GM12891 (cell line): Measurements from ENCODE around the gene SND1.

Experiments used
- DNase-seq: peaks from one replicate; pipeline ENCODE4 v3.0.0; 2011; ENCODE audit warnings: low spot score; ENCODE audit not compliant: insufficient read length
- FAIRE-seq: peaks from 2 replicates; lab custom pipeline; 2011; peaks lifted over from hg19 to GRCh38; lab: Jason Lieb, UNC
- PAX5 ChIP-seq: IDR thresholded peaks from 2 replicates; pipeline ENCODE4 v1.6.1; 2011; ENCODE audit warnings: low read length, moderate library complexity, mild to moderate bottlenecking; ENCODE audit not compliant: insufficient read depth, severe bottlenecking
- POLR2A ChIP-seq: IDR thresholded peaks from 2 replicates; pipeline ENCODE4 v1.6.1; 2011; ENCODE audit warnings: low read depth, low read length, control low read depth
- POLR2AphosphoS5 ChIP-seq: IDR thresholded peaks from 2 replicates; pipeline ENCODE4 v1.6.1; 2011; ENCODE audit warnings: low read depth, low read length, control low read depth
- POU2F2 ChIP-seq: IDR thresholded peaks from 2 replicates; pipeline ENCODE4 v1.6.1; 2011; ENCODE audit warnings: low read depth, mild to moderate bottlenecking, control low read depth, low read length, moderate library complexity
- SPI1 ChIP-seq: IDR thresholded peaks from 2 replicates; pipeline ENCODE4 v1.6.1; 2011; ENCODE audit warnings: low read depth, low read length, control low read depth
- TAF1 ChIP-seq: IDR thresholded peaks from 2 replicates; pipeline ENCODE4 v1.6.1; 2011; ENCODE audit warnings: low read depth, low read length, control low read depth

Gene SND1

DNA sequence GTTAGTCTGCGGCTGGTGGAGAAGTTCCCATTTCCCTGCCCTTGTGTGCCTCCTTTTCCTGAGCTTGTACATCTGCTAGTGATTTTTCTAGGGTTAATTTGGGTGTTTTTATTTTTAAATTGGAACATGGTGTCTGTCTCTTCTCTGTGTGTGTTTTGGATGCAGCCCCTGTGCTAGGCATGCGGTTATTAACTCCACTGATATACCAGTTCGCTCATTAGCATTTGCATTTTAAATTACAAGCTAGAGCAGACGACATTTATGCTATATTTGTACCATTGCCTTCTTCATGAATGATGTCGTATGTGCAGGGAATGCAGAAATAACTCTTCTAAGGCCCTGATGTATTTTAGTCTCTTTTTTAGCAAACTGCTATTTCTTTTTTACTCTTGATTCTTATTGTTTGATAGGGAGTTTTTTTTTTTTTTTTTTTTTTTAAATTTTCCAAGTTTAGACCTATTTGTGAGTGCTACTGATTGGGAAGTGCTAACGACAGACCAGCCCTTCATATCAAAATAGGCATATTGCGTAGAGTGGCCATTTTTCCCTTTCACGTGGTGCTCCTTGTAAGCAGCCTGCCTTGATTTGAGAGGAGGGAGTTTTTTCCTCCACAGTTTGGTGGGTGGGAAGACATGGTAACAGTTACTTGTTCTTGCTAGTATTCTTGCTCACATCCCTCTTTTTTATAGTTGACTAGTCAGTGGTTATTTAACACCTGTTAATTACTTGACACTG, 289.6 kb downstream of the SND1 start:
- no peak for TF ChIP-seq SPI1
- no peak for TF ChIP-seq PAX5
- TF ChIP-seq TAF1: no peak
- TF ChIP-seq POU2F2: no peak
- TF ChIP-seq POLR2A: no peak
- no peak for TF ChIP-seq POLR2AphosphoS5
- FAIRE-seq (no peak), DNase-seq (no peak)

DNA sequence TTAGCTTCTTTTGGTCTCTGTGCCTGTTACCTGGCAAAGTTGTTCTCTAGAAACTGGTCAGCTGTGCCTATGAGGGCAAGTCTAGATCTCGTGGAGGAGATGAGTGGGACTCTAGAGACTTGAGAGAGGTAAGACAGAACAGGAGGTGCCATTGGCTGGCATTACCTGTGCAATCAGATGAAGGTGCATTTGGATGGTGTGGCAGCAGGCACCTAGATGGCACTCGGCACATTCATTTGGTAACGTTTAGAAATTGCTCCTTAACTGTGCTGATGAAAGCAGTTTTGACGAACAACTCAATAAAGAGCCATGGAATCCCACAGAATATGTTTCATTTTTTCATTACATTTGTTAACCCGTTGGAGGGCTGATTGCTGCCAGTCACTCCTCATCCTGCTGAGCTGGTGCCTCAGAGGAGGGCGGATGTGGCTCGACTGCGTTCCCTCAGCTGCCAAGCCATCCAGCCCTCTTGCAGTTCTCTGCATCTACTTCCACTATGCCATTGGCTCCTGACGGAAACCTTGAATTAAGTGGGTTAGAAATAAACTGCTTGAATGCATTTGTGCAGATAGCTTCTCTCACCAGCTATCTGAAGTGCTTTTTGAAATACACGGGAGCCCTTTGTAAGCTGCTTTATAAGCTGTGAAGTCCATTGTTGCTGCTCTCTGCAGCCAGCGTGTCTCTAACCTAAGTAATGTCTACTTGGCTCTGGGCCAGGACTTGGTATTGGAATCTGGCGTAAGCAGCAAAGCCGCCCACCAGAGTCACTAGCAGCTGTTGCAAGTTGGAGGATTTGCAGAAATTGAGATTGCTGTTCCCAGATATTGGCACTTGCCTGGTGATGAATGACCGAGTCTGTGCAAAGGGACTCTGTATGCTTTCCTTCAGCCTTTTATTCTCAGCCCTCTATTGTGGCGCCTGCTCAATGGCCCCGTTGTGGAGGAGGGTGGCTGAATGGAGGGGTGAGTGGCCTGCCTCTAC, 291.8 kb downstream of the SND1 start:
- DNase-seq (no peak), FAIRE-seq (no peak)
- TF ChIP-seq POLR2A: no peak
- TF ChIP-seq SPI1: no peak
- no peak for TF ChIP-seq PAX5
- TF ChIP-seq POU2F2: no peak
- TF ChIP-seq POLR2AphosphoS5: no peak
- no peak for TF ChIP-seq TAF1

DNA sequence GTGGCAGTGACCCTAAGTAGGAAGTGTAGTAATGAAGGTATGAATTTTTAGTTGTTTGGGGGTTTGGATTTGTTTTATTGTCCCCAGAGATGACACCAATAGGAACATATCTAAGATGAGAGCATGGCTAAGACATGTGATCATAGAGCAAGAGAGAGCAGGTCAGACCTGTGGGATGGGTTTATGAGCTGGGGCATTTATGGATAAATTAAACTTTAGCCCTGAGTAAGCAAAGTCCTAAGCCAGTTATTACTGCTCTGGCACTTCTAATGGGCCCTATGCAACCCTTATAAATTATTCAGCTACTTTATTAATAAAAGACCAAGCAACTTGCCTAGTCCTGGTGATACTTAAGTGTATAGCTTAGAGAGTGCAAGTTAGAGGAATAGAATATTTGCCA, 294.1 kb downstream of the SND1 start:
- DNase-seq: no peak
- no peak for TF ChIP-seq SPI1
- no peak for TF ChIP-seq TAF1
- no peak for TF ChIP-seq POU2F2
- no peak for TF ChIP-seq PAX5
- no peak for TF ChIP-seq POLR2A
- no peak for TF ChIP-seq POLR2AphosphoS5
- no peak for FAIRE-seq

DNA sequence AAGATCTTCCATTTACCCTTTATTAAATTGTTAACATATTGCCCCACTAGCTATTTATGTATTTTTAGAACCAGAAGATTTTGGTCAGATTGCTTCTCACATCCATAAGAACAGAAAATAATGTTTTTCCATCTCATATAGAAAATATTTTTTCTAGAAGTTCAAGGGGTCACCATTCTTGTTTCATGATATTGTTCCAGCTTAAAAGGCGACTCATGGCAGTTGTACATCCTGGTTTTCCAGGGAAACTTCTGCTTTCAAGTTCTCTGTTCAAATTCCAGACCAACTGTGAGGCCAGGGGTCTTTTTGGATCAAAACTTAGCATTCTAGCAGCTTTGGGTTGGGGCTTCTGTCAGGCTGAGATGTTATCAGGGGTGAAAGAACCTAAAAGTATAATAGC, 294.9 kb downstream of the SND1 start:
- FAIRE-seq: no peak
- no peak for TF ChIP-seq POU2F2
- TF ChIP-seq SPI1: no peak
- TF ChIP-seq POLR2A: no peak
- TF ChIP-seq POLR2AphosphoS5: no peak
- no peak for TF ChIP-seq PAX5
- TF ChIP-seq TAF1: no peak
- no peak for DNase-seq

DNA sequence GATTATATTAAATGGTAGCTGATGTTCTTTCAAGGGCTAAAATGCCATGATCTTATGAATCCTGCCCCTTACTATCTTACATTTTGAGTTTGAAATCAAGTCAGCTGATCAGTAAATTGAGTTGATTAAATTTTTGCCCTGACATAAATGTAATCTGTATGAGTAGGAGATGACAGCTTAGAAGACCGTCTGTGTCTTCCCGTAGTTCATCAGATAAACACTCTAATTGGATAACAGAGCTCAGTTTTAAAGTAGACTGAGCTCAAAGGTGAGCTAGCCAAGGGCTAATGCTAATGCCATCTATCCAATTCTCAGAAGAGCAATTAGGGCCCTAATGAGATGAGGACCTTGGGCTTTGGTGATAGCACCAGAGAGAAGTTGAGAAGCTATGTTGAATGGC, 296.3 kb downstream of the SND1 start:
- no peak for TF ChIP-seq POLR2A
- TF ChIP-seq POLR2AphosphoS5: no peak
- no peak for TF ChIP-seq PAX5
- TF ChIP-seq SPI1: no peak
- TF ChIP-seq POU2F2: no peak
- no peak for TF ChIP-seq TAF1
- DNase-seq (no peak), FAIRE-seq (no peak)

DNA sequence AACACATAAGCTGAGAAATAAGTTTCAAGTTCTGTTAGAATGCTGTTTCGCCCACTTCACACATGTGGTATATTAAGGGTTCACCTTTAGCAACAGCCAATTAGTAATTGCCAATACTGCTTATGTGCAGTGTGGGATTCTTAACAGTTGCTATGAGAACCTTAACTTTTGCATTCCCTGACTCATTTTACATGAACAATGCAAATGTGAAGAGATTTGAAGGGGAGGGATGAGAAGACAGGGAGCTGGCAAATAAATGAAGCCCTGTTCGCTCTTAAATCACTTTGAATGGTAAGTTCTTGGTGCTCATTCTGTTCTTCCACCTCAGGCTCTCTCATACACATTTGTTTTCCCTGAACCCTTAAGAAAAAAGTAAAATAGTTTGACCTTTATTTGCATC, 296.9 kb downstream of the SND1 start:
- TF ChIP-seq PAX5 (no peak), TAF1 (no peak), POLR2AphosphoS5 (no peak), POU2F2 (no peak), SPI1 (no peak), POLR2A (no peak)
- FAIRE-seq: peak; percentile 33

DNA sequence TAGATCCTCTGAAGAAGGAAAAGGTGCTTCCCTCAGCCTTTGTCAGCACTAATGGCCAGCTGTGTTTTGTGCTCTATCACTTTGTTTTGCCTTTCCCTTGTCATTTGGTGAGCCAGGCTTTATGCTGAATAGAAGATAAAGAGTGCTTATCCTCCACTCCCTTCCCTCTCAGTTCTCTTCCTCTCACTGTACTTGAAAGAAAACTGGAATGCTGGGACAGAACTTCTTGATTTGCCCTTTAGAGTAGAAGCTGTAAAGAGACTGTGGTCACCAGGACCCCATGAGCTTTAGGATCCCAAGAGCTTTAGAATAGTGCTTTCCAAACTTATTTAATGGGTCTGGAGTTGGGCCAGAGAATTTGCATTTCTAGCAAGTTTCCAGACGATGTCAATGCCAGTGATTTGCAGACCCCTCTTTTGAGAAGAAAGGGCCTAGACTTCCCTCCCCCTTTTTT, 297.8 kb downstream of the SND1 start:
- TF ChIP-seq TAF1 (no peak), SPI1 (no peak), POU2F2 (no peak), POLR2A (no peak), POLR2AphosphoS5 (no peak), PAX5 (no peak)
- FAIRE-seq (no peak), DNase-seq (no peak)

More for the DNA sequence above, 296.9 kb downstream of the SND1 start:
- DNase-seq: no peak

DNA sequence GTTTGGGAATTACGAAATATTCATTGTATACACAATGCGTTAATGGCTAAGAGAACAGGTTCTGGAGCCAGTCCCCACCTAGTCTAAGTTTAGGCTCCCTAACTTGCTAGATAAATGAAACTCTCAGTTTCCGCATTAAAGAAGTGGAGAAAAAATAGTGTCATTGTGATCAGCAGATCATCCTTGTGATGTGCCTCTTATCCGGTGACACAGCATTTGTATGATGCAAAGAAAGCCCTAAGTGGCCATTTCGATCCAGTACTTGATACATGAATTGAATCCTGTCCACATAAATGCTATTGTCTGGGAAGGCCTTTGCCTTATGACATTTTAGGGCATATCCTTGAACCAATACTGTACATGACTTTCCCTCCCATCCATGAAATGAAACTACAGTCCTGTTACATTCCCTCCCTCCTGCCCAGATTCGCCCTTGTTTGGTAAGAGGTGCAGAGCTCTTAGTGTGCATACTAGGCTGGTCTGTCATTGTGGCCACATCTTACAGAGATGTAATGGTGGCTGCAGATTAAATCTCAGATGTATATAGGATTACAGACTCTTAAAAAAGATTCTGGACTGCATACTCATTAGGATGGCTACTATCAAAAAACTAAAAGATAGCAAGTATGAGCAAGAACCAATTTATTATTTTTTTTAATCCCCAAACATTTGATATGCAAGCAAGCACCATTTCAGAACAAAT, 298.4 kb downstream of the SND1 start:
- no peak for FAIRE-seq
- TF ChIP-seq TAF1 (no peak), PAX5 (no peak), POLR2A (no peak)

More for the DNA sequence above, 298.4 kb downstream of the SND1 start:
- DNase-seq: no peak
